NCI-H2171 treated with DMSO at 0.1 percent for 48 hours (cell line): ENCODE results near the gene MACROD1.

Experiments used
- DNase-seq: peaks from one replicate; lab custom pipeline; 2025; lab: John Stamatoyannopoulos, UW

The MACROD1 gene

GRCh38 chr11:64128255-64129006 is 37.5 kb downstream of the MACROD1 start:
- DNase-seq: no peak

GRCh38 chr11:64127267-64128072 is 38.4 kb downstream of the MACROD1 start:
- DNase-seq: no peak

DNA sequence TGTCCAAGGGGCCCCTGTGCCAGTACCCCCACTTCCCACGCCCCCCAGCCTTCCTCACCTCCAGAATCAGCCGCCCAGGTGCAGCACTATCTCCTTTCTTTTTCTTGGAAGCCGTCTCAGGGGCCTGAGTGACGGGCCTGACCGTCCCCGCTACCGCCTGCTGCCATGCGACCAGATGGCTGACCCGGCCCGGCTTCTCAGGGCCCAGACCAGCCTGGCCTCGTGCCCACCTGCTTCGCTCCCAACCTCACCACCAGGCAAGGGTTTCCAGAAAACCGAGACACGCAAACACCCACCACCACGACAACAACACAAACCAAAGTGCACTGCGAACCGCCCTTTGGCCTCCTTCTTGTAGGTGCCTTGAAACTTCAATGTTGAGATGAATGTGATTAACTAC is 39.1 kb downstream of the MACROD1 start:
- DNase-seq: no peak

- DNase-seq: no peak
Observed at GRCh38 chr11:64126371-64126770, 39.5 kb downstream of the MACROD1 start.

DNA sequence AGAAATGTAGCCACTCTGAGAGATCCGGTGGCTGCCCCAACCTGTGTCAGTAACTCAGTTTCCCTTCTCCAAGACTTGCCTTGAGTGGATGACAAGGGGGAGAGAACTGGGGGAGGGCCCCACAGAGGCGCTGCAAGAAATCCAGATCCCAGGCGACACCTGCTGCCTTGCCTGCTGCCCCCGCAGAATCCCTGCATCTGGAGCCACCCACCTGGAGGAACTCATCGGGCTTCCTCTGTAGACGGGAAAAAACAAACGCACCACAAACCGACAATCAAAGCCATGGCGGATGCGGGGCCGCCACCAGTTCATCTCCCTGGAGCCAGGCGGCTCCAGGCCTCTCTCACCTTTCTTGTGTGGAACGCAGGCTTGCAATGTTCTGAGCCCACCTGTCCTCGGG is 40.2 kb downstream of the MACROD1 start:
- peak; percentile 88 for DNase-seq

- no peak for DNase-seq
Observed at GRCh38 chr11:64124147-64124546, 41.8 kb downstream of the MACROD1 start.

DNA sequence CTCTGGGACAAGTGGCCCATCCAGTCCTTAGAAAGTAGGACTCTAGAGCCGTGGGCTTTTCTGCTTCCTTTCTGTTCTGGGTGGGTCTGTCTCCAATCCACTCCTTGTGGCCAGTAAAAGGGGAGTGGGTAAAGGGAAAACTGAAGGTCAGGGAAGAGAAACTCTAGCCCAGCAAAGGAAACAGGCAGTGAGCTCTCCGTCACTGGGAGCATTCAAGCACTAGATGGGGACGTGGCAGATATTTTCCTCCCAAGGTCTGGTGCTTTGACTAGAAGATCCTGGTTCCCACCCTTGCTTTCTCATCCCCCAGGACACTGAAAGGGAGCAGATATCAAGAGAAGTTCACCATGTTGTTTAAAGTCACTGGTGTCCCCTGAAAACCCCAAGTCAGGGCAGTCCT is 42.2 kb downstream of the MACROD1 start:
- DNase-seq: no peak

GRCh38 chr11:64122411-64123410 is 43.2 kb downstream of the MACROD1 start:
- DNase-seq: peak; percentile 71

DNA sequence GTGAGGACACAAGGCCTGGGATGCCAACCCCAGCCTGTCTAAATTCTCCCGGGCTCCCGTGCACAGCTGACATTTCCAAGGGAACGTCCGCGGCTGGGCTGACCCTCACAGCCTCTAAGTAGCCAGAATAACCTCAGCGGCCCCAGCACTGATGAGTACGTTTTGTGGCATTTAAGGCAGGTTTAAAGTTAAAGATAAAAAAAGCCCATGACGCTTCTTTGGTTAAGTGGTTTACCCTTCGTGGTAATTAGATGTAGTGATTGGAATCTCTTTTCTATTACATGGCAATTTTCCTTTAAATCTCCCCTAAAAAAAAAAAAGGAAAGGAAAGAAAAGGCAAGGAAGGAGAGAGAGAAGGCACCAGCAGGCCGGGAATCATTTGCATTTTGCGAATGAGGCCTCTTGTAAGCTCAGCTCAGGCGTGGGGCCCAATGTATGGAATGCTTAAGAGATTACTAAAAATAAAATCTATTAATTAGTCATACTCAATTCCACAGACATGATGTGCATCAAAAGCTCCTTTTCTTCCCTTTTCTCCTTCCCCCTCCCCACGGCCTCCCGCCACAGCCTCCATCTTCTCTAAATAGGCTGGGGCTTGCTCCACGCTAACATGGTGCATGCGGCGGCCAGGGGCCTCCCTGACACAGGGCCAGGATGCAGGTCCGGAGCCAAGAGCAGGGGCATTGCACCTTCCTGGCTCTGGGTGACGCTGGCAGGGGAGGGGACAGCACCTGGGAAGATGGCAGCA is 44.1 kb downstream of the MACROD1 start:
- no peak for DNase-seq

DNA sequence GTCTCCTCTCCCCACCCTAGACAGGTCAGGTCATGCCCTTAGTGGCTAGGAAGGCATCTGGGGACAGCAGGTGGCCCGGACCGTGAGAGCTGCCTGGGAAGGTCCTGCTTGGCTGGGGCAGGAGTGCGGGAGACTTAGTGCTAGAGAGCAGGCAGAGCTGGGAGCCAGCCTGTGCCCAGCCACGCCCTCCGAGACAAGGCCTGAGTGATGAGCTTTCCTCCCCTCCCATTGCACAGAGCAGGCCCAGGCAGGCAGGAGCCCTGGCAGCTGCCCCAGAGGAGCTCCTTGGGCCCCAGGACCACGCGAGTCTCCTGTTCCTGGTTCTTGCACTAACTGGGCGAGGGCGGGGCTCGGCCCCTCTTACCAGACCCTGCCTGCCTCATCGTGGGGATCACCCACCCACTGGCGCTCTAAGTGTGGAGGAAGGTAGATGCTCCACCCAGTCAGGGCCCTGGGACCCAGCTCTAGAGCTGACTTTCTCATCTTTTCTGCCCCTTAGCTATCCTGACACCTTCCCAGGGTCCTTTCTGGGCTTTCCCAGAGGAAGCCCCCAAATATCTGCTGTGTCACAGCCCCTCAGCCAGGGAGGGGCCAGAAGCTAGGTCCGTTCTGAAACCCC is 44.9 kb downstream of the MACROD1 start:
- peak; percentile 96 for DNase-seq

- DNase-seq: peak; percentile 81
Observed at GRCh38 chr11:64119700-64120099, 46.2 kb downstream of the MACROD1 start.

- peak; percentile 94 for DNase-seq
Observed at GRCh38 chr11:64118876-64119665, 46.8 kb downstream of the MACROD1 start.

DNA sequence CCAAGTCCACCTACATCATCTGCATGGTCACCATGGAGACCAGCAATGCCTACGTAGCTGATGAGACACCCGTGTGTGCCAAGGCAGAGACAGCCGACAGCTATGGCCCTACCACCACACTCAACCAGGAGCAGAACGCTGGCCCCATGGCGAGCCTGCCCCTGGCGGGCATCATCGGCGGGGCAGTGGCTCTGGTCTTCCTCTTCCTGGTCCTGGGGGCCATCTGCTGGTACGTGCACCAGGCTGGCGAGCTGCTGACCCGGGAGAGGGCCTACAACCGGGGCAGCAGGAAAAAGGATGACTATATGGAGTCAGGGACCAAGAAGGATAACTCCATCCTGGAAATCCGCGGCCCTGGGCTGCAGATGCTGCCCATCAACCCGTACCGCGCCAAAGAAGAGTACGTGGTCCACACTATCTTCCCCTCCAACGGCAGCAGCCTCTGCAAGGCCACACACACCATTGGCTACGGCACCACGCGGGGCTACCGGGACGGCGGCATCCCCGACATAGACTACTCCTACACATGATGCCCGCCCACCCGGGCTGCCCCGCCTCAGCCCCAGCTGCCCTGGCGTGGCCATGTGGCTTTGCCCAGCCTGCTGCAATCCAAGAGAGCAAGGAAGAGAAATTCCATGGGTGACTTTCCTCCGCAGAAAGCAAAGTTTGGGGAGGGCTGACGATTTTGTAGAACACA is 48.0 kb downstream of the MACROD1 start:
- no peak for DNase-seq

DNA sequence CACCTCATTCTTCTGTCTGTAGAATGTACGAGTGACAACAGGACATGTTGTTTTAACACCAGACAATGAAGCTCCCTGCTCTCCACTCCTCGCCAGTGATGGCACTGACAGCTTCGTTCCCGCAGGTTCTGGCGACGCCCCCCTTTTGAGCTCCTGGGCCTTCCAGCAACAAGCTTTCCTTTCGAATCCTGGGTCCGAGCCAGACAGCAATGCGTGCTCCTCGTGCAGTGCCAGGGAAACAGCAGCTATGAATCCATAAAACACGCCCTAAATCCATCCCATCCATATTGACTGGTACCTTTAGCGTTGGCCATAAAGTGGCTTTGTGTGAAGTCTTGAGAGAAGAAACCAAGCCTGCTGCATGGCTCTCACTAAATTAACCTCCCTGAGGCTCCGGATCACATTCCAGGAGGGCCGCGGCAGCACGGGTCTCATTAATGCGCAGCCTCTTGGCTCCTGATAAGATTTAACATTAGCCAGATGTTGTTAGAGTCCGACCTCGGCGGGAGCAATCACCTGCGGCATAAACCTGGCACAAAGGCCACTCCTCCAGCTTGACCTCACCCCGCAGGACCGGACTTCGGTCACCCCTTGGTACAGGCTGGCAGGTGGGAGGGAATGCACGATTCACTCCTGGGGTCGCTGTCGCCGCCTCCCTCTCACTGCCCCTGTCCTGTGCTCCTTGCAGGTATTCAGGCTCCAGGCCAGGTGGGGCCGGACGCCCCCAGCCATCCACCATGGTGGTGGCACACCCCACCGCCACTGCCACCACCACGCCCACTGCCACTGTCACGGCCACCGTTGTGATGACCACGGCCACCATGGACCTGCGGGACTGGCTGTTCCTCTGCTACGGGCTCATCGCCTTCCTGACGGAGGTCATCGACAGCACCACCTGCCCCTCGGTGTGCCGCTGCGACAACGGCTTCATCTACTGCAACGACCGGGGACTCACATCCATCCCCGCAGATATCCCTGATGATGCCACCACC is 50.1 kb downstream of the MACROD1 start:
- DNase-seq: no peak

GRCh38 chr11:64114231-64114630 is 51.7 kb downstream of the MACROD1 start:
- no peak for DNase-seq

DNA sequence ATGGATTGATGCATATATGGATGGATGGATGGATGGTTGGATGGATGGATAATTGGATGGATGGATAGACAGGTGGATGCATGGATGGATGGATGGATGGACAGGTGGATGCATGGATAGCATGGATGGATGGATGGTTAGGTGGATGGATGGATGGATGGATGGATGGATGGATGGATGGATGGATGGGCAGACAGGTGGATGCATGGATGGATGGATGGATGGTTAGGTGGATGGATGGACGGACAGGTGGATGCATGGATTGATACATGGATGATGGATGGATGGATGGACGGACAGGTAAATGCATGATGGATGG is 52.5 kb downstream of the MACROD1 start:
- no peak for DNase-seq

- DNase-seq: no peak
Observed at GRCh38 chr11:64112771-64113461, 53.0 kb downstream of the MACROD1 start.
